HG03135 (cell line): ENCODE results near the gene DROSHA.

Source experiments
- ATAC-seq: cut with Tn5 transposase; IDR thresholded peaks from one replicate; pipeline ENCODE4 v1.9.1; 2021; ENCODE audit warnings: mild to moderate bottlenecking, moderate library complexity; ENCODE audit not compliant: unreplicated experiment

The DROSHA gene

DNA sequence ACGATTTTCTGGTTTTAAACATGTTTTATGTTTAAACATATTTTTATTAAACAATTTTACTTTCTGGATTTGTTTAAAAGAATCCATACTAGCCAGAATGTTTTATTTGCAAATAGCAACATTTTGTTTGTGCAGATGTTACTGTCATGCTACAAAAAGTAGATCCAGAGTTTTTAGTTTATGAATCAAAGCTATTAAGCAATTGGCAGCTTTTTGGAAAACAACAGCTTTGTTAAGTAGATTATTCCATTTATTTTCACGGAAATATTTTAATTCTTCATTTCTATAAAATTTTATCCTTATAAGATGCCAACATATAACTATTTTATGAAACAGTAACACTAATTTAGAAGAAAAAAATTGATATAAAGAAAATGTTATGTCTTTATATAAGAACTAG, 60.9 kb downstream of the DROSHA start:
- ATAC-seq = no peak

DNA sequence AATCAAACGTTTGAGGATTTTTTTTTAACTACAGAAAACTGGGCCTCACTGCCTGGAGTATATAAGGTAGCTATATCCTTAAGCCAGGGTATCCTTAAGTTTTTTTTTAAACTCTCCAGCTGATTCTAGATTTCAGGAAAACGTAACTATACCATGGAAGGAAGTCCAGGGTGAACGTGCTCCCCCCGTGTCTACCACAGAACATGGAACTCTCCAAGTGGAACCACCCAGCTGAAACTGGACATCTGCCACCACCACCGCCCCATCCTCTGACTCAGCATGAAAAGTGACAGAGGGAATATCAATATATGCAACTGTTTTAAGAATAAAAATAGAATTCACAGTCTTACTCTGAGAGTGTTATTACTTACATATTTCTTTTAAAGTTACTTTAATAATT, 61.3 kb downstream of the DROSHA start:
- no peak for ATAC-seq

DNA sequence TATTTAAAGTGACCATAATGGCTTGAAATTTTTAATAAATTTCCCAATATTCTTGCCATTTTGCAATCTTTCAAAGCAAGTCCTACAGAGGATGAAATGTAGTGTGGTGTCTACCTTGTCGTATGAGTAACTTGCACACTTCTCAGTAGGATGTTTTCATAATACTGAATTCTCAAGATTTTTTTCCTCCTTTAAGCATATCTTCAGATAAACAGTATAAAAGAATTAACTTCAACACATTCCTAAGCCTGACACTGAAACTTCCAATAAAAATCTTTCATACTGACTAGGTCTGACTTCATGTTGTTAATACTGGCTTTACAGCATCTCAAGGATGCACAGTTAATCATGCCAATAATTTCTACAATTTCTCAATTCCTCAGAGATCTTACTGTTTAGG, 62.0 kb downstream of the DROSHA start:
- no peak for ATAC-seq

DNA sequence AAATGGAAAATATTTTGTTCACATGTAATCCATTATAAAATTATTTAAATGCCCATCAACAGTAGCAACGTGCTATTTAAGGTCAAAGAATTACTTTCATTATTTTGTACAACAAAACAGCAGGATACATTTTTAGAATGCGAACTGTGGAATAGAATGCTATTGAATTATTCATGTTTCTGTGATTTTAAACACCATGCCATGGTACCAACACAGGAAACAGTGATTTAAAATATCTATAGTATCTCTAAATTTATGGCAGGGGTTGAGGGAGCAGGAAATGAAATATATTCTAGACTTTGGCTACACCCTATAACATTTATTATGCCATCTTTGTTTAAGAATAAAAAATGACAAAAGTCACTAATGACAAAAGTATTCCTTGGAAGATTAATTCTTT, 62.4 kb downstream of the DROSHA start:
- no peak for ATAC-seq

DNA sequence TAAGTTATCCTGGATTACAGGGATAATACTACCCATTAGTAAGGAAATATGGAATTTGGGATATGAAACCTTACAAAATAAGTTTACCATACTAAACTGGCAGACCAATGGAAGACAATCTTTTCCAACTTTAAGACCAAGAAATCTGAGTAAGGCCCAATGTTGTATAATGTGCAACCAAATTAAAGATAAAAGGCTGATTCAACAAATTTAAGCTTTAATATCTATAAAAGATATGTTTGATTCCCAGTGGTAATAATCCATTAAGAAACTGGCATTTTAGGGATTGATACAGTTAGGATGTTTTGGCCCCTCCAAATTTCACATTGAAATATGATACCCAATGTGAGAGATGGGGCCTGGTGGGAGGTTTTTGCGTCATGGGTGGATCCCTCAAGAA, 66.6 kb downstream of the DROSHA start:
- ATAC-seq = no peak

DNA sequence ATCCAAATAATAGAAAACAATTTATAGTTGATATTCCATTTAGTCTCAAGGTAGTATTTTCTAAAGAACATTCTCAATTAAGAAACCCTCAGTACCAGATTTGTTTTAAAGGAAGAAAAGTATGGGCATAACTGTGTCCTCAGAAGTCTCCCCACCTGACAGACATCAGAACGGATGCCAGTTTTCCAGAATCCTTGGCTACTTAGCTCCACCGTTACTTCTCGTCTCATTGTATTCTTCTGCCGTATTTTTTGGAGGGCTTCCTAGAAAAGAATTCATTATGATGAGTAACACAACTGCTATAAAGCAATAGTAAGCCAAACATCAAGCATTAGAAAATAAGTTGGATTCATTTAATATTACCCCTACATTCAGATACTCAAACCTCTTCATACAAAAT, 67.8 kb downstream of the DROSHA start:
- ATAC-seq = no peak

DNA sequence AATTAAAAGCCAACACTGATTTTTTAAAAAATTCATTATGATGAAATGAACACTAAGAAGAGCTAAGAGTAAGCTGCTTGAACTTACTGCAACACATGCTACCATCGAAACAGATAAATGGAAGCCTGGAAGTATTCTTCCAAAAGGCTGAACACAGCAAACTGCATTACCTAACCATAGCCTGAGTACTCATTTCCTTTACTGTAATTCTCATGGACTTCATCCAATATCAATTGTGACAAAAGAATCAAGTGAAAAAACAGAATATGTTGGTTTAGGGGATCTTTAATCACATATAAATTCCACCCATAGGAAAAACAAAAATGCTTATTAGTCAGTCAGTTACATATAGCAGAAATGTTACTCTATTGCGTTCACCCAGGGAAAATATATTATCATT, 68.5 kb downstream of the DROSHA start:
- no peak for ATAC-seq

DNA sequence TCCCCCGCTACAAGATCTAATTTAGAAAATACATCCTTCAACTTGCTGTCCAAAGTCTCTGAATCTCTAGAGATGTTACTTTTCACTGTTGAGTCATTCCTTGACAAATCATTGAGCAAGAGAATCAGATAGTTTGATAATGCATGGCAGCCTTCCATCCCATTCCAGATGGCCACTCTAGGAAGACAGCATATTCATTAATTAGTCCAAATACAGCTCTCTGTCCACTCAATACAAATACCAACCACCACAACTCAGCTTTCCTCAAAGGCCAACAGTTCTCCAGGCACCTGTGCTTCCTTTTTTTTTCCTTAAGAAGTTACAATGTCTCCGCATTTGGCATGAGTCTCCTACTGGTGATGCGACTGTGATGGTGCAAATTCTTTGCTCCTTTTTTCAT, 72.3 kb downstream of the DROSHA start:
- ATAC-seq = no peak

DNA sequence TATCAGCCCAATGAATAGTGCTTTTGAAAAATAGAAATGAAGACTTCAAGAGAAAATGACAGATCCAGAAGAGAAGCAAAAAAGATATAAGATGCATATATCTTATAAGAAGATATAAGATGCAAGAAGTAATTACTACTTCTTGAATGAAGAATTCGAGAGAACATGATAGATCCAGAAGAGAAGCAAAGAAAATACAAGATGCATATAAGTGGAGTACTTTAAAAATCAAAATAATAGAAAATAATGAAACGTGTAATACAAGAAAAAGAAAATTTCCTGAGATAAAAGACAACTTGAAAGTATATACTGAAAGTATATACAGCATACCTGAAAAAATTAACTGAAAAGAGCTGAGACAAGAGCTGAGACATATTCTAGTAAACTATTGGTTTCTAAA, 76.7 kb downstream of the DROSHA start:
- ATAC-seq = no peak

DNA sequence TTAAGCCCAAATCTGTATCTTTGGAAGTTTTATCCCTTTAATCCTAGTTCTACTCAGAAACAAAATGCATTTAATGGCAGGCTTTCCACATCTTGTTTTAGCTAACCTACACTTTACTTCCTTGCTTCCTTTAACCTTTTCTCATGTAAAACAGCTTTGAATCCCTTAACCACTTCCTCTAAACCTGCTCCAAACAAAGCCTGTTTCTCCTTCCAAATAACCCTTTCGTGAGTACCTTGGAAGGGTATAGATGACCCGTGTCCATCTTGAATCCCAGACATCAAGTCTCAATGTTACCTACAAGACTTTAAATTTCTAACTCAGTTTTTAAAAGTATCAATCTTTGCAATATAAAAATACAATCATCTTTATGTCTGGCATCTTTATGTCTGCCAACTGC, 78.4 kb downstream of the DROSHA start:
- no peak for ATAC-seq

DNA sequence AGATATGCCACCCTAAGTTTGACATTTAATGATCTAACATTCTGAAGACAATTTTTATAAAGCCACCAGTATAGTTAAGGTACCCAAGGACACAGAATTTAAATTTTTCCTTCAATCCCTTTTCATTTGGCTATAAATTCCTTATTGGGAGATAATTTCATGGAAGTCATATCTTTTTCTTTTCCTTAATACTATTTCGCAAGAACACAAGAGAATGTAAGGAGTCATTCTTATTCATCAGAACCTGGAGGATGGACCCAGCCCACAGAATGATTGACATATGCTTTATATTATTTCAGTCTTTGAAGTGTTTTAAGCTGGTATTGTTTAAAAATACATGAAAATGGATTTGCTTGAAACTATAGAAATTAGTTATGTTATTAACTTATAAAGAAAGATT, 79.6 kb downstream of the DROSHA start:
- no peak for ATAC-seq

DNA sequence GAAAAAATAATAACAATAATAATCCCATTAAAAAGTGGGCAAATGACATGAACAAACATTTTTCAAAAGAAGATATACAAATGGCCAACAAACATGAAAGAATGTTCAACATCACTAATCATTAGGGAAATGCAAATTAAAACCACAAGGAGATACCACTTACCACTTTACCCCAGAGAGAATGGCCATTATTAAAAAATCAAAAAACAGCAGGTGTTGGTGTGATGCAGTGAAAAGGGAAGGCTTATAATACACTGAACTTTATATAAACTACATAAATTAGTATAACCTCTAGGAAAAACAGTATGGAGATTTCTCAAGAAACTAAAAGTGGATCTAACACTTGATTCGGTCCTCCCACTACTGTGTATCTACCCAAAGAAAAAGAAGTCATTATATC, 81.9 kb downstream of the DROSHA start:
- ATAC-seq = no peak

DNA sequence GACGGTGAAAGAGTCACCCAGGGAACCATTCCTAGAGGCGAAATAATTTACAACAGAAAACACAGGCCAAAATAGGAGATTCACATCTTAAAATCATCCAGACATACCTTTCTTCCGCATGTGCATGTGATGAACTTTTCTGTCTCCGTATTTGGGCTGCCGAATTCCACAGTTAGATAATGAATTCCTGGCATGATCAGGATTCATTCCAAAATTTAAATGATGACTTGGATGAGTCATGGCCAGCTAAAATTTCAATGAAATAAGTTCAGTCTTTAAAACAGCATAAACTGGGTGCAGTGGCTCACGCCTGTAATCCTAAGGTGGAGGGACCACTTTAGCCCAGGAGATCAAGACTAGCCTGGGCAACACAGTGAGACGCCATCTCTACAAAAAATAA, 82.7 kb downstream of the DROSHA start:
- ATAC-seq = no peak

DNA sequence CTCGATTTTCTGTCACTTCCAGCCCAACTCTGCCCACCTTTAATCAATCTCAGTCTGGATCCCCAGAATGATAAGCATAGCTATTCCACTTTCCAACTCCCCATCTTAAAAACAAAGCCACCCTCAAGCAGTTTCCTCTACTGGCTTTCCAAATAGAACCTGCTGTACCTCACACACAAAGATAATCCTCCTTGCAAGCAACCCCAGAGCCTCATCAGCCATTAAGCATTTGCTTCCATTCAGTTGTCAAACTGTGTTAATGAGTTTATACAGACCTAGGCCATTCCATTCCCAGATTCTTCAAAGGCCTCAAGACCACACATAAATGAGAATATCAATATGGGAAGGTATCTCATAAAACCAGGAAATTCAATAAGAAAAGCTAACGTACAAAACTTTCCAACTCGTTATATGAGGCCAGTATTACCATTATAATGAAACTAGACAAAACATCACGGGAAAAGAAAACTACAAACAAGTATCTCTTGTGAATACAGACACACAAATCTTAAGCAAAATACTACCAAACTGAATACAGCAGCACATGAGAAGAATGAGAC, 86.8 kb downstream of the DROSHA start:
- ATAC-seq = no peak

DNA sequence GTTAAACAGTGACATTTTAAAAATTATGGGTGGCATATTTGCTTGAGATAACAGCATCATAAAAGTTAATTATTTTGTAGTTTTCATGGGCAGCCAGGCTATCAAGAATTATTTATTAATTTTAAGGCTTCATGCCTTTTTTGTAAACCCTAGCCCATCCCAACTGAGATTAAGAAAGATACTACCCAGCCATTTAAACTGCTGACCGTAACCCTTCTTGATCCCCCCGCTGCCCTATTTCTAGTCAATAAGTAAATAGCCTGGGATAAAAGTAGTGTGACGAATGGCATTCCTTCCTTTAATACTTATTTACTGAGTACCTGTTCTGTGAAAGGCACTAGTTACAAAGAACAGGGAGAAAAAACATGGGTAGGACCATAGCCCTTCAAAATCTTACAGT, 88.3 kb downstream of the DROSHA start:
- no peak for ATAC-seq

DNA sequence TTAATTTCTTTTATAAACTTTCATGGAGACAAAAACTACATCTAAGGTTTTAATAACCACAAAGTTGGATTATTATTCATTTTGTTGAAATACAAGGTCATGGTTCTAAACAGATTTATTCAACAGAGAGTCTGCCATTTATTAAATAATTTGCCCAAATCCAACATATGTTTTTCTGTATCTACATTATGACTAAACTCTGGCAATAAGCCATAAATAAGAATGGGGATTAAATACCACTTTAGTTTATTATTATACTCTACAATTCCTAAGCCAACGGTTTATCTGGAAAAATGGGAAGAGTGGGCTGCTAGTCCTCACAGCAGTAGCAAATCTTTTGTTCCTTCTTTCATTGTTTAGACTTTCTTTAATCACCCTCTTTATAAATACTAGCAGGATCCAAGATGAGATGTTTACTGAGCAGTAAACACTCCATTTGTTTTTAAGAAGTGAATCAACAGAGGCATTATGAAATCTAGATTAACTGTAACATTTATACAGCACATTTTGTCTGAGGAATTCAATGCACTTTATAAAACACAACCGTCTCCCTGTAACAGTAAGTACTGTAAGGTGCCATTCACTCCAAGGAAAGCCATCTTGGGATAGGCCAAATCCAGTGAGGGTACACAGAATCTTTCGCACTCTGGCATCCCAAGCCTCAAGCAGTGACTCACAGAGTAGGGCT, 89.7 kb downstream of the DROSHA start:
- no peak for ATAC-seq

DNA sequence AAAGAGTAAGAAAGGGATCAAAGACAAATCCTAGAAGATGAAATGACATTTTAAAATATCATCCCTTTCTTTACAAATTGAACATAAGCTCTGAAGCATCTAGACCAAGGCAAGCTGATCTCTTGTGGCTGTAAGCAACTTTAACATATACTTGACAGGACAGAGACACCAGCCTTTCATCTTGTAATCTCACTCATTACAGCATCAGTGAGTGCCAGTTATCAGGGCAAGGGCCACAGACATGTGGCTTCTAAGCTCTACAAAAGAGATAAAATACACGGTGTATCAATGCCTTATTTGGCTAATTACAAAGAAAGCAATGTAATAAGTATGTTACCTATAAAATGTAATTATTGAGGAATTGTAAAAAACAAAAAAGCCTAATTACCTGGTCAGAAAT, 95.0 kb downstream of the DROSHA start:
- no peak for ATAC-seq

DNA sequence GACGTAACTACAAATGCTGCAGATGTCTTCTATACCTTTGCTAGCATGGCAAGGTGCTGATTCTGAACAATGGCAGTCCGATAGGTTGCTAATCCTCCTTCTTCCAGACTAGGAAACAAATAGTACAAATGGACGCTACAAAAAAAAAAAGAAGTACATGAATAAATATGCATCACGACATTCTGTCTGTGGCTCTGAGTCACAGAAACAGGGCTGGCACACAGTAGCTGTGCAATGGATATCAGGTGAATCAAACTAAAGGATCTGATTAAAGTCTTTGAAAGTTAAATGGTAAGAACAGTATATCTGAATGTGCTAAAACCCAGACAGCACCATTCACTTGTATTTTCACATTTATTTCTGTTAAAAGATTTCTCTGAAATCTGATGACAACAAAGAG, 96.2 kb downstream of the DROSHA start:
- no peak for ATAC-seq

DNA sequence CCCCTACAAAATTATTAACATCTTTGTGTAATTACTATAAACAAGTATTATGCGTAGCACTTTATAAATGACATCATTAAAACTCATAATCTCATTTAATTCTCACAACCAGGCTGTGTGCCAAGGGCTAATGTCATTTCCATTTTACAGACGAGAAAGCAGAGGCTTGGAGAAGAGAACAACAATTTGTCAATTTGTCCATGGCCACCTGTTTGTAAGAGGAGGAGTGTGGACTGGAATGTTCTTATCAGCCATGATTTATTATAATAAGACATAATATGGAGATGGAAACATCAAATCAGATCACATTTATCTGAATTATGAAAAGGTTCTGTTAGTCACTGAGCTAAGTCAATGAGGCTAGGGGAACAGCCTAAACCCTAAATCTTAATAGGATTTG, 97.0 kb downstream of the DROSHA start:
- no peak for ATAC-seq

DNA sequence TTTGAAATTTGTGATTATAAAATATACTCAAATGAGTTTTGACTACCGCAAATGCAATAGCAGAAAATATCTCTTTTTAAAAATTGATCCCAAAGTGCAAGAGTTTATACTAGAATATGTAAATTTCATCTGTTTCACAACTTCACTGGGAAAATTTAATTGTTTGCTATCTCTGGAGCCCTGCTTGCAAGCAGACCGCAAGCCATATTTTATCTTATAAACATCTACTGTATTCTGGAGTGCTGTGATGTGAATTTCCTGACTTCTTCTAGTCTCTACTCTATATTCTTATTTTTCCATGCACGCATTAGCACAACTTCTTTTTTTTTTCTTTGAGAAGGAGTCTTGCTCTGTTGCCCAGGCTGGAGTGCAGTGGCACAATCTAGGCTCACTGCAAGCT, 98.7 kb downstream of the DROSHA start:
- ATAC-seq = no peak

DNA sequence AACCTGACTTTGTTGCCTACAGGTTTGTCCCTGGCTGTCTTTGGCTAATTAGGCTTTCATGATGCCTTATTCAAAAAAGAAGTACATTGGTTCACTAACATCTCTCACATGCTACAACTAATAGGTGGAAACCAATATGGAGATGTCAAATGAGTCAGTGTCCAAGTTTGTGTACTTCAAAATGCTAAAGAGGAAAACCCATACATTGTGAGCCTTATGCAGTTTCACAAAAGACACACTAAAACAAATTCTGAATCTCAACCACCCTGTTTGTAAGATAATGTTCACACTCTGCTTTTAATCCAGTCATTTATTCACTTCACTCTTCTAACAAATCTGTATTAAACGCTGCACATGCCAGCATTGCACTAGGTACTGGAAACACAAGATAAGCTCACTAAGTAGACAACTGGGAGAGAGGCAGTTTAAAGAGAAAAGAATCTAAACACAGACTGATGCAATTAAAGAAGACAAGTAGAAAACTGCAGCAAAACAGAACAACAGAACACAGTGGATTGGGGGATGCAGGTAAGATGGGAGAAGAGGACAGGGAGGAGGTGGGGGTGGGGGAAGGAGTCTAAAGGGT, 104.1 kb downstream of the DROSHA start:
- ATAC-seq = no peak

DNA sequence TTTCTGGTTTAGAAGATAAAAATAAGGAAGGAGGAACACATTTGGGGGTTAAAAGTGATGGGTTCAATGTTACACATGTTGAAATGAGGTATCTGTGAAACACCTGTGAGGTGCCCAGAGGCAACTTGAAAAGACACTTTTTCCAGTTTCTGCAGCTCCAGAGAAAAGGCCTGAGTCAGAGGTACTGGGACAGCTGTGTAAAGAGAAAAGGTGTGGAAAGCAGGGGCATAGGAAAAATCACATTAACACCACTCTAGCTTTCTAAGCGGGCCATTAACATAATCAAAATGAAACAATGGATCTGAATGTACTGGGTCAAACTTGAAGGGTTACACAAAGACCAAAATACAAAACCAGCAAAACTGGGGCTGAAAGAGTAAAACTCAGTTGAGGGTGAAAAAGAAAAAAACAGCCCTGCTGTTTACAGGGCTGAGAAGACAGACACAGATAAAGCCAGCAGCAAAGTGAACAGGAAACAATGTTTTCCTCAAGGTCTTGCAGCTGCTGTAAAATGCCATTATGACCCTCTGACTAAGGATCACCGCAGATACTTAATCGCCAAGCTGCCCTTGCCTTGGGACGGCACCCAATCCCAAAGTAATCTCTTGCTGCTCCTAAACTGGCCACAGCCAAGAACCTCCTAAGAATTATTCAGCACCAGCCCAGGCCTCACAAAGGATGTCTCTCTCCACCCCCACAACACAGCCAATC, 104.7 kb downstream of the DROSHA start:
- no peak for ATAC-seq
